HEK293 (cell line): ENCODE measurements around the gene FIS1.

Experiments
- CTCF ChIA-PET: fragments of 350-600 bp; formaldehyde crosslinking; extraction: SDS; loops from one replicate; lab custom pipeline; 2021; ENCODE audit warnings: antibody characterized with exemption; lab: Yijun Ruan, JAX
- POLR2A ChIA-PET: fragments of 300-600 bp; formaldehyde crosslinking; extraction: SDS; loops from one replicate; lab custom pipeline; 2020; ENCODE audit warnings: antibody characterized with exemption, inconsistent platforms; lab: Yijun Ruan, JAX
- H3K27ac ChIP-seq: fragments of 200-500 bp; sonication (Bioruptor generic); 2 replicates; pipeline ENCODE4 v1.5.1; 2014; ENCODE audit warnings: low read depth, low read length, control low read depth, inconsistent platforms; ENCODE audit errors: extremely low read depth
- H3K36me3 ChIP-seq, 2 experiments: fragments of 200-500 bp in 1 of 2; sonication (Bioruptor generic) in 1 of 2; 1 replicate in 1 of 2; 2 replicates in 1 of 2; pipeline ENCODE4 v1.5.1; 2014 to 2017; ENCODE audit warnings: inconsistent platforms in 2 of 2, low read length in 2 of 2; ENCODE audit not compliant: control insufficient read depth in 2 of 2, insufficient read depth in 1 of 2
- H3K4me1 ChIP-seq: fragments of 200-500 bp; sonication (Bioruptor generic); 2 replicates; pipeline ENCODE4 v1.5.1; 2014; ENCODE audit warnings: mild to moderate bottlenecking, low read length, inconsistent platforms; ENCODE audit not compliant: control insufficient read depth, insufficient read depth
- H3K4me3 ChIP-seq: 2 replicates; pipeline ENCODE4 v1.5.1; 2011; ENCODE audit warnings: low read depth, mild to moderate bottlenecking, control low read depth, low read length, moderate library complexity
- H3K9me3 ChIP-seq: fragments of 200-500 bp; sonication (Bioruptor generic); 2 replicates; pipeline ENCODE4 v1.5.1; 2014; ENCODE audit warnings: low read depth, low read length, inconsistent platforms; ENCODE audit not compliant: control insufficient read depth, insufficient read depth
- EGR2 ChIP-seq: fragments of 450-650 bp; formaldehyde crosslinking; IDR thresholded peaks from 2 replicates; pipeline ENCODE4 v1.5.1; 2016; ENCODE audit warnings: low read depth, missing biosample characterization, missing genetic modification characterization
- GFI1B ChIP-seq: fragments of 450-650 bp; formaldehyde crosslinking; IDR thresholded peaks from 2 replicates; pipeline ENCODE4 v1.5.1; 2016; ENCODE audit warnings: missing biosample characterization, missing genetic modification characterization
- GLIS2 ChIP-seq: fragments of 450-650 bp; formaldehyde crosslinking; IDR thresholded peaks from 2 replicates; pipeline ENCODE4 v1.5.1; 2016; ENCODE audit warnings: missing biosample characterization, missing genetic modification characterization
- HOXD13 ChIP-seq: sonication (generic); formaldehyde crosslinking; IDR thresholded peaks from 2 replicates; pipeline ENCODE4 v1.8.0; 2022; ENCODE audit warnings: missing genetic modification reagents, borderline replicate concordance
- MYNN ChIP-seq: fragments of 450-650 bp; formaldehyde crosslinking; IDR thresholded peaks from 2 replicates; pipeline ENCODE4 v1.5.1; 2016; ENCODE audit warnings: missing biosample characterization, missing genetic modification characterization, borderline replicate concordance
- SCRT2 ChIP-seq: fragments of 450-650 bp; formaldehyde crosslinking; IDR thresholded peaks from 2 replicates; pipeline ENCODE4 v1.5.1; 2016; ENCODE audit warnings: missing biosample characterization, missing genetic modification characterization
- SP7 ChIP-seq: fragments of 450-650 bp; formaldehyde crosslinking; IDR thresholded peaks from 2 replicates; pipeline ENCODE4 v1.5.1; 2016; ENCODE audit warnings: missing biosample characterization, missing genetic modification characterization
- YY1 ChIP-seq: fragments of 450-650 bp; formaldehyde crosslinking; IDR thresholded peaks from 2 replicates; pipeline ENCODE4 v1.5.1; 2018; ENCODE audit warnings: missing biosample characterization, missing genetic modification characterization
- ZBTB17 ChIP-seq: fragments of 450-650 bp; formaldehyde crosslinking; IDR thresholded peaks from 2 replicates; pipeline ENCODE4 v1.5.1; 2016; ENCODE audit warnings: missing biosample characterization, missing genetic modification characterization
- ZBTB20 ChIP-seq: fragments of 450-650 bp; formaldehyde crosslinking; IDR thresholded peaks from 2 replicates; pipeline ENCODE4 v1.5.1; 2016; ENCODE audit warnings: missing biosample characterization, missing genetic modification characterization
- ZBTB21 ChIP-seq: fragments of 450-650 bp; formaldehyde crosslinking; IDR thresholded peaks from 2 replicates; pipeline ENCODE4 v1.5.1; 2017; ENCODE audit warnings: missing biosample characterization, missing genetic modification characterization
- ZFHX2 ChIP-seq: fragments of 450-650 bp; formaldehyde crosslinking; conservative IDR thresholded peaks from 2 replicates; pipeline ENCODE4 v1.5.1; 2016; ENCODE audit warnings: missing biosample characterization, missing genetic modification characterization
- ZFP3 ChIP-seq: fragments of 450-650 bp; formaldehyde crosslinking; IDR thresholded peaks from 2 replicates; pipeline ENCODE4 v1.5.1; 2016; ENCODE audit warnings: low read depth, missing biosample characterization, missing genetic modification characterization
- ZFP37 ChIP-seq: fragments of 450-650 bp; formaldehyde crosslinking; IDR thresholded peaks from 2 replicates; pipeline ENCODE4 v1.5.1; 2016; ENCODE audit warnings: missing biosample characterization, missing genetic modification characterization
- ZFP69B ChIP-seq: fragments of 450-650 bp; formaldehyde crosslinking; IDR thresholded peaks from 2 replicates; pipeline ENCODE4 v1.5.1; 2016; ENCODE audit warnings: missing biosample characterization, missing genetic modification characterization
- ZIC2 ChIP-seq: fragments of 450-650 bp; formaldehyde crosslinking; IDR thresholded peaks from 2 replicates; pipeline ENCODE4 v1.5.1; 2016; ENCODE audit warnings: missing biosample characterization, missing genetic modification characterization
- ZNF132 ChIP-seq: fragments of 450-650 bp; formaldehyde crosslinking; IDR thresholded peaks from 2 replicates; pipeline ENCODE4 v1.5.1; 2017; ENCODE audit warnings: missing biosample characterization, missing genetic modification characterization, borderline replicate concordance
- ZNF350 ChIP-seq: fragments of 450-650 bp; formaldehyde crosslinking; IDR thresholded peaks from 2 replicates; pipeline ENCODE4 v1.5.0; 2017; ENCODE audit warnings: missing biosample characterization, mild to moderate bottlenecking, missing genetic modification characterization
- ZNF354C ChIP-seq: fragments of 450-650 bp; formaldehyde crosslinking; IDR thresholded peaks from 2 replicates; pipeline ENCODE4 v1.5.1; 2016; ENCODE audit warnings: missing biosample characterization, missing genetic modification characterization, low read depth, borderline replicate concordance
- ZNF391 ChIP-seq: fragments of 450-650 bp; formaldehyde crosslinking; IDR thresholded peaks from 2 replicates; pipeline ENCODE4 v1.5.1; 2016; ENCODE audit warnings: low read depth, missing biosample characterization, missing genetic modification characterization, borderline replicate concordance
- ZNF473 ChIP-seq: fragments of 450-650 bp; formaldehyde crosslinking; IDR thresholded peaks from 2 replicates; pipeline ENCODE4 v1.5.1; 2017; ENCODE audit warnings: missing biosample characterization, missing genetic modification characterization
- ZNF529 ChIP-seq: fragments of 450-650 bp; formaldehyde crosslinking; IDR thresholded peaks from 2 replicates; pipeline ENCODE4 v1.5.1; 2017; ENCODE audit warnings: missing genetic modification characterization, missing biosample characterization; ENCODE audit not compliant: insufficient replicate concordance
- TF ChIP-seq, protein P1 (sequence below): fragments of 450-650 bp; formaldehyde crosslinking; IDR thresholded peaks from 2 replicates; pipeline ENCODE4 v1.5.1; 2016; ENCODE audit warnings: missing biosample characterization, missing genetic modification characterization
- TF ChIP-seq, protein P2 (sequence below): fragments of 450-650 bp; formaldehyde crosslinking; IDR thresholded peaks from 2 replicates; pipeline ENCODE4 v1.5.1; 2016; ENCODE audit warnings: missing biosample characterization, missing genetic modification characterization, borderline replicate concordance
- TF ChIP-seq, protein P3 (sequence below): fragments of 450-650 bp; formaldehyde crosslinking; IDR thresholded peaks from 2 replicates; pipeline ENCODE4 v1.5.1; 2016; ENCODE audit warnings: missing biosample characterization, missing genetic modification characterization

FIS1 gene

DNA sequence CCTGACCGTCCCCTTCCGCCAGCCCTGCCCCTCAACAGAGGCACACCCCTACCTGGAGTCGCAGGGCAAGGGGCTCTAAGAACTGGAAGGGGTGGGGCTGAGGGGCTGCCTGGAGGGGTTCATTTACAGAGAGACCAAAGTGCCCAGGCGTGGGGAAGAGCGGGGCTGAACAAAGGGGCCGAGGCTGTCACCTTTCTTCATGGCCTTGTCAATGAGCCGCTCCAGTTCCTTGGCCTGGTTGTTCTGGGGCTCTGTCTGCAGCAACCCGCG lies 5.0 kb downstream of the FIS1 start (continued):
- TF ChIP-seq, protein P1, sequence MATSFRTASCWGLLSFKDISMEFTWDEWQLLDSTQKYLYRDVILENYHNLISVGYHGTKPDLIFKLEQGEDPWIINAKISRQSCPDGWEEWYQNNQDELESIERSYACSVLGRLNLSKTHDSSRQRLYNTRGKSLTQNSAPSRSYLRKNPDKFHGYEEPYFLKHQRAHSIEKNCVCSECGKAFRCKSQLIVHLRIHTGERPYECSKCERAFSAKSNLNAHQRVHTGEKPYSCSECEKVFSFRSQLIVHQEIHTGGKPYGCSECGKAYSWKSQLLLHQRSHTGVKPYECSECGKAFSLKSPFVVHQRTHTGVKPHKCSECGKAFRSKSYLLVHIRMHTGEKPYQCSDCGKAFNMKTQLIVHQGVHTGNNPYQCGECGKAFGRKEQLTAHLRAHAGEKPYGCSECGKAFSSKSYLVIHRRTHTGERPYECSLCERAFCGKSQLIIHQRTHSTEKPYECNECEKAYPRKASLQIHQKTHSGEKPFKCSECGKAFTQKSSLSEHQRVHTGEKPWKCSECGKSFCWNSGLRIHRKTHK (tag by site-specific recombination) = no peak
- no peak for TF ChIP-seq ZNF132 (tag by site-specific recombination)
- TF ChIP-seq ZNF391 (tag by site-specific recombination) = no peak
- TF ChIP-seq MYNN (tag by site-specific recombination) = no peak
- TF ChIP-seq ZFHX2 (tag by site-specific recombination) = no peak
- TF ChIP-seq, protein P2, sequence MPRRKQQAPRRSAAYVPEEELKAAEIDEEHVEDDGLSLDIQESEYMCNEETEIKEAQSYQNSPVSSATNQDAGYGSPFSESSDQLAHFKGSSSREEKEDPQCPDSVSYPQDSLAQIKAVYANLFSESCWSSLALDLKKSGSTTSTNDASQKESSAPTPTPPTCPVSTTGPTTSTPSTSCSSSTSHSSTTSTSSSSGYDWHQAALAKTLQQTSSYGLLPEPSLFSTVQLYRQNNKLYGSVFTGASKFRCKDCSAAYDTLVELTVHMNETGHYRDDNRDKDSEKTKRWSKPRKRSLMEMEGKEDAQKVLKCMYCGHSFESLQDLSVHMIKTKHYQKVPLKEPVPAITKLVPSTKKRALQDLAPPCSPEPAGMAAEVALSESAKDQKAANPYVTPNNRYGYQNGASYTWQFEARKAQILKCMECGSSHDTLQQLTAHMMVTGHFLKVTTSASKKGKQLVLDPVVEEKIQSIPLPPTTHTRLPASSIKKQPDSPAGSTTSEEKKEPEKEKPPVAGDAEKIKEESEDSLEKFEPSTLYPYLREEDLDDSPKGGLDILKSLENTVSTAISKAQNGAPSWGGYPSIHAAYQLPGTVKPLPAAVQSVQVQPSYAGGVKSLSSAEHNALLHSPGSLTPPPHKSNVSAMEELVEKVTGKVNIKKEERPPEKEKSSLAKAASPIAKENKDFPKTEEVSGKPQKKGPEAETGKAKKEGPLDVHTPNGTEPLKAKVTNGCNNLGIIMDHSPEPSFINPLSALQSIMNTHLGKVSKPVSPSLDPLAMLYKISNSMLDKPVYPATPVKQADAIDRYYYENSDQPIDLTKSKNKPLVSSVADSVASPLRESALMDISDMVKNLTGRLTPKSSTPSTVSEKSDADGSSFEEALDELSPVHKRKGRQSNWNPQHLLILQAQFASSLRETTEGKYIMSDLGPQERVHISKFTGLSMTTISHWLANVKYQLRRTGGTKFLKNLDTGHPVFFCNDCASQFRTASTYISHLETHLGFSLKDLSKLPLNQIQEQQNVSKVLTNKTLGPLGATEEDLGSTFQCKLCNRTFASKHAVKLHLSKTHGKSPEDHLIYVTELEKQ = no peak
- TF ChIP-seq GFI1B (tag by site-specific recombination) = no peak
- no peak for TF ChIP-seq GLIS2 (tag by site-specific recombination)
- no peak for TF ChIP-seq ZBTB21 (tag by site-specific recombination)
- TF ChIP-seq ZFP3 (tag by site-specific recombination) = no peak

DNA sequence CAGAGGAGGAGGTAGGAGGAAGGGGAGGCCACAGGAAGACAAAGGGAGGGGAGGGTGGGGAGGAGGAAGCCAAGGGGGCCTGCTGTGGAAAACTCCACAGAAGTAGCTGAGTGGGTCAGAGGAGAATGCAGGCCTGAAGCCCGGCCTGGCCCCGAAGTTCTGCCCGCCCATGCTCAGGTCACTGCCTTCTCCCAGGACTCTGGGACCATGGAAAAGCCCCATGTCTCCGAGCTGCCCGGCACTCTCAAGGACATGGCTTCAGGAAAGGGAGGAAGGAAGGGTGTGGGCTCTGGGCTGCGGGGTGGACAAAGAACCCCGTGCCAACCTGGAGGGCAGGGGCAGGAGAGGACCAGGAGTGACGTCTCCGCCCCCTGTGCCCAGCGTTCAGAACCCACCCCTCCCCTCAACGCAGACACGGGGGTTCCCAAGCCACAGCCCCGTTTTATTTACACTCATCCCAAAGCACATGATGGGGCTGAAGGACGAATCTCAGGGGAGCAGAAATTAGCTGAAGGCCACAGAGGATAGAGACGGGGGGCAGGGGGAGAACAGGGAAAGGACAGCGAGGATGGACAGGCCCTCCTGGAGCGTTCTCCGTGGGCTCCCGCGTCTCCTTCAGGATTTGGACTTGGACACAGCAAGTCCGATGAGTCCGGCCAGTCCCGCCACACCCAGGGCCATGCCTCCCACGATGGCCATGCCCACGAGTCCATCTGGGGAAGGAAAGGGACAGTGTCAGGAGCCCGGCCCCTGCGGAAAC lies 5.5 kb downstream of the FIS1 start:
- Histone ChIP-seq H3K4me3 (no peak overlapping the region), H3K4me1 (no peaks in the 10 kb centered on the region), H3K9me3 (no peaks in the 10 kb centered on the region), H3K27ac (no peak overlapping the region), H3K36me3 (peaks cover 0 to 46% of the 10 kb centered on the region in 2 experiments; a peak in 2 of 3 replicates)
- no peak for TF ChIP-seq ZBTB17 (tag by site-specific recombination)
- no peak for TF ChIP-seq ZNF354C
- no peak for TF ChIP-seq ZFHX2 (tag by site-specific recombination)
- TF ChIP-seq ZNF473 (tag by site-specific recombination) = no peak
- TF ChIP-seq SP7 = no peak
- no peak for TF ChIP-seq ZNF350 (tag by site-specific recombination)
- ChIA-PET CTCF (interaction anchor here (1.2 kb wide), 1 partner anchor 95 kb away, joined by 3 read pairs; no protein-coding TSS in a partner anchor), POLR2A (no interaction called here)

DNA sequence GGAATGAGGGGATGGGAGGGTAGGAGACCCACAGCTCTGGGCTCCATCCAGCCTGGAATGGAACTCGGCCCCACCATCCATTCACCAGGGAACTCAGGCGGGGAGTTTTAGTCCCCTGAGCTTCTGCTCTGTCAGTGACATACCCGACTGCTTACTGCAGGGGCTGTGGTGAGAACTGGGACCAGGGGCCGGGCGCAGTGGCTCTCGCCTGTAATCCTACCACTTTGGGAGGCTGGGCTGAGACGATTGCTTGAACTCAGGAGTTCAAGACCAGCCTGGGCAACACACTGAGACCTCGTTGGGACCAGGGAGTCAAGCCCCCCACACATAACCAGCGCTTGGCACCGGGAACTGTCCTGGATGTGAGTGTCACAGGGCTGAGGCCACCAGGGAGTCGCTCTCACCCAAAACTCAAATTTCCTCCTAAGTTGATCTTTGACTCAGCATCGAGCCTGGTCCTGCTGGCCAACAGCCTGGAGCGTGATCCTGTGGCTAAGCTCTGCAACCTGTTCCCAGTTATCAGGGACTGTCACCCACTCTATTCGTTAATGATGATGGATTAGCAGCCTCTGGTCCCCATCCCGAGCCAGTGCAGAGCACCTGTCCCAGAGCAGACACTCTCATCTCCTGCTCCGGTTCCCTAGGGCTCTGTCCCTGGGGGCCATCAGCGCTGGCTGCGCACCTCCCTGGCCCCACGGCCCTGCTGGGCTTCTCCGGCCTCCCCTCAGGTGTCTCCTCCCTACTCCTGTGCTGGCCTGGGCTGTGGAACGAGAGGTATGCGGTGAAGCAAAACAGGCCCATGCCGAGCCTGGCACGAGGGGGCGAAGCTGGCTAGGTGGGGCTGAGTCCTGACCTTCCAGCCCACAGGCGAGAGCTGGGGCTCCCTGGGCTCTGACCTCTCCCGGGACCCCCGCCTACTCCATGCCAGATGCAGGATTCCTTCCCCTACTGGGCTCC lies 6.4 kb downstream of the FIS1 start:
- H3K4me3 ChIP-seq = no peak overlapping the region
- H3K9me3 ChIP-seq = no peaks in the 10 kb centered on the region
- ChIA-PET CTCF (interaction anchor here (1.2 kb wide), 1 partner anchor 94 kb away, joined by 3 read pairs; no protein-coding TSS in a partner anchor), POLR2A (no interaction called here)
- H3K27ac ChIP-seq = no peak overlapping the region
- H3K36me3 ChIP-seq = peaks cover 0 to 42% of the 10 kb centered on the region in 2 experiments; a peak in 2 of 3 replicates
- H3K4me1 ChIP-seq = no peaks in the 10 kb centered on the region
- no peak for TF ChIP-seq ZFP69B (tag by site-specific recombination)
- 0 out of 2 replicates have a peak, but pooled peaks have one; percentile 43 for TF ChIP-seq EGR2
- TF ChIP-seq ZBTB20 (tag by site-specific recombination) = no peak
- TF ChIP-seq, protein P3, sequence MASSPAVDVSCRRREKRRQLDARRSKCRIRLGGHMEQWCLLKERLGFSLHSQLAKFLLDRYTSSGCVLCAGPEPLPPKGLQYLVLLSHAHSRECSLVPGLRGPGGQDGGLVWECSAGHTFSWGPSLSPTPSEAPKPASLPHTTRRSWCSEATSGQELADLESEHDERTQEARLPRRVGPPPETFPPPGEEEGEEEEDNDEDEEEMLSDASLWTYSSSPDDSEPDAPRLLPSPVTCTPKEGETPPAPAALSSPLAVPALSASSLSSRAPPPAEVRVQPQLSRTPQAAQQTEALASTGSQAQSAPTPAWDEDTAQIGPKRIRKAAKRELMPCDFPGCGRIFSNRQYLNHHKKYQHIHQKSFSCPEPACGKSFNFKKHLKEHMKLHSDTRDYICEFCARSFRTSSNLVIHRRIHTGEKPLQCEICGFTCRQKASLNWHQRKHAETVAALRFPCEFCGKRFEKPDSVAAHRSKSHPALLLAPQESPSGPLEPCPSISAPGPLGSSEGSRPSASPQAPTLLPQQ (tag by site-specific recombination) = no peak
- no peak for TF ChIP-seq HOXD13
- TF ChIP-seq ZNF529 (tag by site-specific recombination) = no peak
- TF ChIP-seq SCRT2 (tag by site-specific recombination) = 0 out of 2 replicates have a peak, but pooled peaks have one; percentile 9
- TF ChIP-seq ZFHX2 (tag by site-specific recombination) = 0 out of 2 replicates have a peak, but pooled peaks have one; percentile 19
- no peak for TF ChIP-seq YY1
- 0 out of 2 replicates have a peak, but pooled peaks have one; percentile 56 for TF ChIP-seq ZBTB17 (tag by site-specific recombination)
- TF ChIP-seq ZFP37 (tag by site-specific recombination) = no peak
- peak; percentile 17; the same call in 1 of the 2 replicates for TF ChIP-seq ZIC2
